Ishikawa (cell line): Measurements from ENCODE around the gene PLSCR3.

Experiments used
- CEBPB ChIP-seq: IDR thresholded peaks from 2 replicates; pipeline ENCODE4 v1.6.1; 2012
- CREB1 ChIP-seq: IDR thresholded peaks from 2 replicates; pipeline ENCODE4 v1.6.1; 2012; ENCODE audit warnings: low read depth
- EGR1 ChIP-seq: IDR thresholded peaks from 2 replicates; pipeline ENCODE4 v1.6.1; 2012
- EP300 ChIP-seq: IDR thresholded peaks from 2 replicates; pipeline ENCODE4 v1.6.1; 2012; ENCODE audit warnings: borderline replicate concordance
- FOXM1 ChIP-seq: IDR thresholded peaks from 2 replicates; pipeline ENCODE4 v1.6.1; 2012; ENCODE audit warnings: low read depth, borderline replicate concordance
- NFIC ChIP-seq: IDR thresholded peaks from 2 replicates; pipeline ENCODE4 v1.6.1; 2012
- RAD21 ChIP-seq: IDR thresholded peaks from 2 replicates; pipeline ENCODE4 v1.6.1; 2012; ENCODE audit warnings: low read depth
- TAF1 ChIP-seq: IDR thresholded peaks from 2 replicates; pipeline ENCODE4 v1.6.1; 2012; ENCODE audit warnings: low read depth, mild to moderate bottlenecking
- TCF12 ChIP-seq: IDR thresholded peaks from 2 replicates; pipeline ENCODE4 v1.6.1; 2012; ENCODE audit warnings: low read depth
- TEAD4 ChIP-seq: IDR thresholded peaks from 2 replicates; pipeline ENCODE4 v1.6.1; 2012
- YY1 ChIP-seq: IDR thresholded peaks from 2 replicates; pipeline ENCODE4 v1.6.1; 2012; ENCODE audit warnings: low read depth
- ZBTB7A ChIP-seq: IDR thresholded peaks from 2 replicates; pipeline ENCODE4 v1.6.1; 2012; ENCODE audit warnings: low read depth
- TF ChIP-seq, protein P1 (sequence below): IDR thresholded peaks from 2 replicates; pipeline ENCODE4 v1.6.1; 2012; ENCODE audit warnings: low read depth, mild to moderate bottlenecking
- TF ChIP-seq, protein P2 (sequence below): IDR thresholded peaks from 2 replicates; pipeline ENCODE4 v1.6.1; 2012
- TF ChIP-seq, protein P3 (sequence below): IDR thresholded peaks from 2 replicates; pipeline ENCODE4 v1.6.1; 2012

The PLSCR3 gene

DNA sequence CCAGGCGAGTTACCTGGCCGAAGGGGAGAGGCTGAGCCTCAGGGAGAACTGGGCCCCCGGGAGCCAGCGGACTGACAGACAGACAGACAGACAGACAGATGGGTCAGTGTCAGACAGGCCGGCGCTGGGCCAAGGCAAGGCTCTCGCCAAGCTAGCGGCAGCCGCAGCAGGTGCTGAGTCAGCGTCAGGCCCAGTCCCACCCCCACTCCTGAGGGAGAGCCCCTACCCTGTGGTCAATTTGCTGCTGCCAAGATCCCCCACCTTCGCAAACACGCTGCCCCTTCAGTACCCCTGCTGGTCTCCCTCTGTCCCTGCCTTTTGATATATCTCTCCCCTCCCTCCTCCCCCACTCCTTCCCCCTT lies 46.5 kb upstream of the PLSCR3 start:
- TF ChIP-seq CREB1 (no peak), ZBTB7A (no peak), EP300 (no peak), NFIC (no peak), EGR1 (no peak), RAD21 (no peak), TAF1 (no peak), TEAD4 (no peak), FOXM1 (no peak), CEBPB (no peak), TCF12 (no peak), YY1 (no peak)
- TF ChIP-seq, protein P1, sequence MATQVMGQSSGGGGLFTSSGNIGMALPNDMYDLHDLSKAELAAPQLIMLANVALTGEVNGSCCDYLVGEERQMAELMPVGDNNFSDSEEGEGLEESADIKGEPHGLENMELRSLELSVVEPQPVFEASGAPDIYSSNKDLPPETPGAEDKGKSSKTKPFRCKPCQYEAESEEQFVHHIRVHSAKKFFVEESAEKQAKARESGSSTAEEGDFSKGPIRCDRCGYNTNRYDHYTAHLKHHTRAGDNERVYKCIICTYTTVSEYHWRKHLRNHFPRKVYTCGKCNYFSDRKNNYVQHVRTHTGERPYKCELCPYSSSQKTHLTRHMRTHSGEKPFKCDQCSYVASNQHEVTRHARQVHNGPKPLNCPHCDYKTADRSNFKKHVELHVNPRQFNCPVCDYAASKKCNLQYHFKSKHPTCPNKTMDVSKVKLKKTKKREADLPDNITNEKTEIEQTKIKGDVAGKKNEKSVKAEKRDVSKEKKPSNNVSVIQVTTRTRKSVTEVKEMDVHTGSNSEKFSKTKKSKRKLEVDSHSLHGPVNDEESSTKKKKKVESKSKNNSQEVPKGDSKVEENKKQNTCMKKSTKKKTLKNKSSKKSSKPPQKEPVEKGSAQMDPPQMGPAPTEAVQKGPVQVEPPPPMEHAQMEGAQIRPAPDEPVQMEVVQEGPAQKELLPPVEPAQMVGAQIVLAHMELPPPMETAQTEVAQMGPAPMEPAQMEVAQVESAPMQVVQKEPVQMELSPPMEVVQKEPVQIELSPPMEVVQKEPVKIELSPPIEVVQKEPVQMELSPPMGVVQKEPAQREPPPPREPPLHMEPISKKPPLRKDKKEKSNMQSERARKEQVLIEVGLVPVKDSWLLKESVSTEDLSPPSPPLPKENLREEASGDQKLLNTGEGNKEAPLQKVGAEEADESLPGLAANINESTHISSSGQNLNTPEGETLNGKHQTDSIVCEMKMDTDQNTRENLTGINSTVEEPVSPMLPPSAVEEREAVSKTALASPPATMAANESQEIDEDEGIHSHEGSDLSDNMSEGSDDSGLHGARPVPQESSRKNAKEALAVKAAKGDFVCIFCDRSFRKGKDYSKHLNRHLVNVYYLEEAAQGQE, result no peak
- TF ChIP-seq, protein P2, sequence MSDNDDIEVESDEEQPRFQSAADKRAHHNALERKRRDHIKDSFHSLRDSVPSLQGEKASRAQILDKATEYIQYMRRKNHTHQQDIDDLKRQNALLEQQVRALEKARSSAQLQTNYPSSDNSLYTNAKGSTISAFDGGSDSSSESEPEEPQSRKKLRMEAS, result no peak
- TF ChIP-seq, protein P3, sequence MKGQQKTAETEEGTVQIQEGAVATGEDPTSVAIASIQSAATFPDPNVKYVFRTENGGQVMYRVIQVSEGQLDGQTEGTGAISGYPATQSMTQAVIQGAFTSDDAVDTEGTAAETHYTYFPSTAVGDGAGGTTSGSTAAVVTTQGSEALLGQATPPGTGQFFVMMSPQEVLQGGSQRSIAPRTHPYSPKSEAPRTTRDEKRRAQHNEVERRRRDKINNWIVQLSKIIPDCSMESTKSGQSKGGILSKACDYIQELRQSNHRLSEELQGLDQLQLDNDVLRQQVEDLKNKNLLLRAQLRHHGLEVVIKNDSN, result no peak

DNA sequence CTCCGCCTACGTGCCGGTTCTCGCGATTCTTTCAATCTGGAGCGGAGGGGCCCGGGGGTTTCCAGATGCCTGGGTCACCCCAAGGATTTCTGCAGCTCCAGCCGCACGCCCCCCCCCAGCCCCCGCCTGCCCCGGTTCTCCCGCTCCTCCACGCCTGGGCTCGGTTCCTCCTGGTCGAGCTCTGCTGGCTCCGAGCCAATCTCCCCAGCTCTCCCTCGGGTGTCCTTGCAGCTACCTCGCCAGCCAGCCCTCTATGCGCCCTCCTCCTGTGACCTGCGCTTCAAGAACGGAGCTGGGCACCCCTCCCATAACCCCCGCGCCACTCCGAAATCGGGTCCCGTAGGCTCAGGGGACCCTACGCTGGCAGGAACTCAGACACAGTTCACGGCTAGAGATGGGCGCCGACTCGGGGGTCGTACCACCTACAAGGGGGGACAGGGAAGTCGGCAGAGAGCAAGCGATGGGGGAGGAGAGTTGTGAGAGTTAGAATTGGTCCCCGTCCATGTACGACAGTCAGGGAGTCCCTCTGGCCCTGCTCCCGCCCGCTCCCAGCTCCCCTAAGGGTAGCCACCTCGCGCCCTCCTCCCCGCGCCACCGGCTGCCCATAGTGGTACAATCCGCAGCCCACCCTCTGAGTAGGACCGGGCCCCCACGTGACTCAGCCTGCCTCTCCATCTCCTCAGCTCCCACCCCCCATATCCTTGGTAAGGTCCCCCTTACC lies 45.9 kb upstream of the PLSCR3 start:
- no peak for TF ChIP-seq TCF12
- TF ChIP-seq, protein P2, result no peak
- TF ChIP-seq, protein P3, result peak; percentile 17; the same call in 1 of the 2 replicates
- peak; percentile 82 for TF ChIP-seq NFIC
- no peak for TF ChIP-seq TEAD4

DNA sequence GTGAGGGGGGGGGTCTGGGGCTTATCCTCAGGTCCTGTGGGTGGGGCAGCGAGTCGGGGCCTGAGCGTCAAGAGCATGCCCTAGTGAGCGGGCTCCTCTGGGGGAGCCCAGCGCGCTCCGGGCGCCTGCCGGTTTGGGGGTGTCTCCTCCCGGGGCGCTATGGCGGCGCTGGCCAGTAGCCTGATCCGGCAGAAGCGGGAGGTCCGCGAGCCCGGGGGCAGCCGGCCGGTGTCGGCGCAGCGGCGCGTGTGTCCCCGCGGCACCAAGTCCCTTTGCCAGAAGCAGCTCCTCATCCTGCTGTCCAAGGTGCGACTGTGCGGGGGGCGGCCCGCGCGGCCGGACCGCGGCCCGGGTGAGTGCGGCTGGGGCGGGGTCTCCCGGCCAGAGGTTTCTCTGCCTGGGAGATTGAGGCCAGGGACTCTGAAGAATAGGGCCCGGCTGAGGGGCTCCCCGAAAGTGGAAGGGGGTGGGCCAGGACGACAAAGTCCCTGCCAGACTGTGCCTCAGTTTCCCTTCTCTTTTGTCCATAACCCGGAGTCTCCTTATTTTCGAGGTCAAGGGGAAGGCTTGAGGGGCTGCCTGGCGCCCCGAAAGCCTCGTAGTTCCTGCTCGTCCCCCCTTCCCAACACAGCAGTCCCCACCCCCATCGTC lies 45.3 kb upstream of the PLSCR3 start, which contains the start of gene FGF11:
TSS of gene FGF11 (plus strand) at position 51 of the 651 bp plus-strand sequence. CDS start at position 160, 109 bp downstream.
- TF ChIP-seq, protein P1, result peak; percentile 34; the same call in 1 of the 2 replicates
- TF ChIP-seq EGR1 (0 out of 2 replicates have a peak, but pooled peaks have one; percentile 12), ZBTB7A (peak; percentile 67), NFIC (no peak; the same call in 1 of the 2 replicates), RAD21 (no peak), TEAD4 (no peak), CREB1 (no peak)

DNA sequence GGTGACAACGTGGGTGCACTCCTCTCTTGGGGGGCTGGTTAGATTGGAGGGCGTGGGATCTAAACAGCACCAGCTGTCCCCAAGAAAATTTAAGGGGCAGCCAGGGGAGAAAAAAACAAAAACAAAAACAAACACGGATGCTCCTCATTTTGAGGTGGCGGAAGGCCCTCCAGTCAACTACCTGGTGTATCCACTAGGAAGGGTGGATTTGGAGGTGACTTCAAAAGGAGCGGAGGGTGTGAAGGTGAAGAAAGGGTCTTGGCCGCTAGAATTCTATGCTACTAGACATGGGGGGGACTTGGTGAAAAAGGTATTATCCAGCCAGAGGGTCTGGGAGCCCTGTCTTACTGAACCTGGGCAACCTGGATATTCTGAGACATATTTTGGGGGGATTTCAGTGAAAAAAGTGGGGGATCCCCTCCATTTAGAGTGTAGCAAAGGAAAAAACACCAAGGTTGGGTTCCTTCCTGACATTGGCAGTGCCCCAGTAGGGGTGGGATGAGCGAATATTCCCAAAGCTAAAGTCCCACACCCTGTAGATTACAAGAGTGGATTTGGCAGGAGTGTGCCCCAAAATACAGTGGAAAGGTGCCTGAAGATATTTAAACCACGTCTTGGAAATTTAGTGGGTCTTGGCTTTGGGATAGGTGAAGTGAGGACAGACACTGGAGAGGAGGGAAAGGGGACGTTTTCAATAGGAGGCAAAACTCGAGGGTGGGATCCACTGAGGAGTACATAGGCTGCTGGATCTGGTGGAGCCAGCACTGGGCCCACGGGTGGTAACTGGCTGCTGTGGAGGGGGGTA lies 44.5 kb upstream of the PLSCR3 start:
- TF ChIP-seq TAF1 (no peak), EP300 (no peak), ZBTB7A (no peak)
- TF ChIP-seq, protein P2, result no peak

DNA sequence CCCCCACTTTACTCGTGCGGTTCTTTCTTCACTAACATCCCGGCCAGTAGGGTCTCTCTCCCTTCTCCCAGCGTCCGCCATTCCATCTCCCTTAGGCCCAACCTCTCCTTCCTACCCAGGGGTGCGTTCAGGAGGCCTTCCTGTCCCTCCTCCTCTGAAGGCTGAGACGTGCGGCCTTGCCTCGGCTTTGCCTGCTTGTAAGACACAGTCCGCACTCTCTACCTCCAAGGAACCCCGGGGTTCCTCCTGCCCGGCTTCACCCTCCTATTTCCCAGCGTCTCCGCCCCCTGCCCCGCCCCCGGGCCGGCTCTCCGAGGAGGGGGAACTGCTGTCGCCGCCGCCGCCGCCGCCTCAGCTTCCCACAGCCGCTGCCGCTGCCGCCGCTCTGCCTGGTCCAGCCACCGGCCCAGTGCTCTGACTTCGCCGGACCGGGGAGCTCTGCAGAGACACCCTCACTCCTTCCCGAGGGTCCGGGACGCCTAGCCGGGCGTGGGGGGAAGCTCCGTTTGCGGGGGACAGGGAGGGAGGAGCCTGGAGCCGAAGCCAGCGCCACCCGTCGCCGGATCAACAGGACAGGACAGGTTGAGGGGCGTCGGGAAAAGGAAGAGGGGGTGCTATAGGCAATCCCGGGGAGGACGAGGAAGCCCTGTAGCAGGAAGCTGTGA lies 43.8 kb upstream of the PLSCR3 start:
- TF ChIP-seq, protein P2, result no peak
- TF ChIP-seq, protein P1, result no peak
- TF ChIP-seq, protein P3, result no peak
- TF ChIP-seq TCF12, result no peak
- no peak for TF ChIP-seq EGR1
- TF ChIP-seq EP300, result no peak
- no peak for TF ChIP-seq ZBTB7A
- TF ChIP-seq FOXM1, result no peak
- TF ChIP-seq CEBPB, result no peak
- TF ChIP-seq YY1, result no peak
- TF ChIP-seq NFIC, result no peak
- no peak for TF ChIP-seq CREB1
- TF ChIP-seq TAF1, result no peak
- TF ChIP-seq RAD21, result no peak
- no peak for TF ChIP-seq TEAD4
